ENCODE data around the gene FSTL4.

GRCh38 chr5:133291524-133291923 is 320.8 kb downstream of the FSTL4 start:
- TF ChIP-seq POLR2A (IDR thresholded peaks at IDR 0.05) (no peak), CTCF (IDR thresholded peaks at IDR 0.05) (no peak)
